Activated CD8-positive, alpha-beta T cell treated with anti-CD3 and anti-CD28 coated beads for 36 hours (primary cell): Measurements from ENCODE around the gene TRIM29. TPM values are rescaled to one million over a fixed set of nuclear protein-coding genes. Genes with fewer than 3 reads are reported as not detected.
"Not testable (repeated sequence)": the region's sequence is repeated elsewhere in the genome, so short reads cannot be mapped to it uniquely, and the experiment has no call there.

Source experiments
- ATAC-seq: fragments of 200-7000 bp; cut with Tn5 transposase; one replicate; pipeline ENCODE4 v1.10.0; 2021; ENCODE audit warnings: mild to moderate bottlenecking, moderate library complexity
- CTCF ChIA-PET: fragments of 350-600 bp; sonication (Branson Sonifier 250); formaldehyde crosslinking; loops from one replicate; lab custom pipeline; 2021; ENCODE audit warnings: antibody characterized with exemption; lab: Charles Lee
- POLR2A ChIA-PET: fragments of 350-600 bp; sonication (Branson Sonifier 250); formaldehyde crosslinking; loops from one replicate; lab custom pipeline; 2021; ENCODE audit warnings: antibody characterized with exemption; lab: Charles Lee
- DNase-seq: peaks from one replicate; pipeline ENCODE4 v3.0.0-alpha.2; 2020
- H3K27ac Mint-ChIP-seq: one replicate; pipeline ENCODE4 v1.8.0; 2021; ENCODE audit warnings: mild to moderate bottlenecking, mixed read lengths
- H3K27me3 Mint-ChIP-seq: one replicate; pipeline ENCODE4 v1.8.0; 2021; ENCODE audit warnings: mixed read lengths
- H3K36me3 Mint-ChIP-seq: one replicate; pipeline ENCODE4 v1.8.0; 2021; ENCODE audit warnings: low read depth, mixed read lengths
- H3K4me1 Mint-ChIP-seq: one replicate; pipeline ENCODE4 v1.8.0; 2021; ENCODE audit warnings: low read depth, mixed read lengths
- H3K4me3 Mint-ChIP-seq: one replicate; pipeline ENCODE4 v1.8.0; 2021; ENCODE audit warnings: mild to moderate bottlenecking, moderate library complexity, mixed read lengths
- H3K9me3 Mint-ChIP-seq: one replicate; pipeline ENCODE4 v1.8.0; 2021; ENCODE audit warnings: mixed read lengths
- intact Hi-C: fragments of 100-400 bp; cut with micrococcal nuclease; formaldehyde crosslinking; loops from one replicate; pipeline ENCODE4 v1.10.0; 2022
- total RNA-seq, 2 experiments: library from RNA; stranded (reverse); gene quantifications; one replicate each; pipeline ENCODE4 v1.2.3, GENCODE V29; 2021
- TF ChIP-seq, protein P1 (sequence below): fragments of 200-600 bp; IDR thresholded peaks from one replicate; pipeline ENCODE4 v1.8.0; 2022; ENCODE audit warnings: antibody characterized with exemption, mild to moderate bottlenecking

The TRIM29 gene
- total RNA-seq, 2 experiments from 2014 or later, result not detected

DNA sequence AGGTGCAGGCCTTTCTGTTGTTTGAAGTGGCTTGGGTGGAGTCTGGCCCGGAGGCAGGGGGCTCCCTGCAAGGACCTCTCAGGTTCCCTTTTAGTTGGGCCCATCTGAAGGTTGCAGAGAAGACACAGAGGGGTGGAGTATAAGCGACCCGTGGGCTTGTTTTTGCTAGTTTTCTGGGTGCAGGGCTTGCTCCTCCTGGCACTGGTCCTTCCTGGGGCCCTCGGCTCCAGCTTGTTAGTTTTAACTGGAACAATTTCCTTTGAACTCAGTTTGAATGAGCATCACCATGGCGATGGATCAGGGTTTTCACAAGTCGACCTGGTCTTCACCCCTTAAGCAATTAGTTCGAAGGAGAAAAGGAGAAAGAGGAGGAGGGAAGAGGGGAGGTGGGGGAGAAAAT is 44.5 kb upstream of the TRIM29 start:
- CTCF ChIA-PET, result no interaction called here
- H3K27me3 Mint-ChIP-seq, result peaks cover 12% of the 10 kb centered on the region
- intact Hi-C loops, result no loop called here
- no peaks in the 10 kb centered on the region for H3K36me3 Mint-ChIP-seq
- no peak for ATAC-seq
- peaks cover 7% of the 10 kb centered on the region for H3K4me1 Mint-ChIP-seq
- POLR2A ChIA-PET, result no interaction called here
- no peak for DNase-seq
- H3K9me3 Mint-ChIP-seq, result no peaks in the 10 kb centered on the region
- H3K27ac Mint-ChIP-seq, result no peak overlapping the region
- H3K4me3 Mint-ChIP-seq, result no peak overlapping the region
- TF ChIP-seq, protein P1, sequence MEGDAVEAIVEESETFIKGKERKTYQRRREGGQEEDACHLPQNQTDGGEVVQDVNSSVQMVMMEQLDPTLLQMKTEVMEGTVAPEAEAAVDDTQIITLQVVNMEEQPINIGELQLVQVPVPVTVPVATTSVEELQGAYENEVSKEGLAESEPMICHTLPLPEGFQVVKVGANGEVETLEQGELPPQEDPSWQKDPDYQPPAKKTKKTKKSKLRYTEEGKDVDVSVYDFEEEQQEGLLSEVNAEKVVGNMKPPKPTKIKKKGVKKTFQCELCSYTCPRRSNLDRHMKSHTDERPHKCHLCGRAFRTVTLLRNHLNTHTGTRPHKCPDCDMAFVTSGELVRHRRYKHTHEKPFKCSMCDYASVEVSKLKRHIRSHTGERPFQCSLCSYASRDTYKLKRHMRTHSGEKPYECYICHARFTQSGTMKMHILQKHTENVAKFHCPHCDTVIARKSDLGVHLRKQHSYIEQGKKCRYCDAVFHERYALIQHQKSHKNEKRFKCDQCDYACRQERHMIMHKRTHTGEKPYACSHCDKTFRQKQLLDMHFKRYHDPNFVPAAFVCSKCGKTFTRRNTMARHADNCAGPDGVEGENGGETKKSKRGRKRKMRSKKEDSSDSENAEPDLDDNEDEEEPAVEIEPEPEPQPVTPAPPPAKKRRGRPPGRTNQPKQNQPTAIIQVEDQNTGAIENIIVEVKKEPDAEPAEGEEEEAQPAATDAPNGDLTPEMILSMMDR, result no peak

GRCh38 chr11:120181376-120181975 is 43.6 kb upstream of the TRIM29 start:
- no peak for DNase-seq
- H3K36me3 Mint-ChIP-seq, result no peaks in the 10 kb centered on the region
- POLR2A ChIA-PET, result no interaction called here
- H3K9me3 Mint-ChIP-seq, result no peaks in the 10 kb centered on the region
- CTCF ChIA-PET, result interaction anchor here (0.8 to 1.5 kb wide), 3 partner anchors 10 to 17 kb away, joined by 3 to 5 read pairs (median 3); no protein-coding TSS in a partner anchor
- TF ChIP-seq, protein P1, result no peak
- no peak overlapping the region for H3K4me3 Mint-ChIP-seq
- H3K27me3 Mint-ChIP-seq, result peaks cover 10% of the 10 kb centered on the region
- H3K4me1 Mint-ChIP-seq, result peaks cover under 1% of the 10 kb centered on the region
- ATAC-seq, result no peak
- intact Hi-C loops, result no loop called here
- H3K27ac Mint-ChIP-seq, result no peak overlapping the region

DNA sequence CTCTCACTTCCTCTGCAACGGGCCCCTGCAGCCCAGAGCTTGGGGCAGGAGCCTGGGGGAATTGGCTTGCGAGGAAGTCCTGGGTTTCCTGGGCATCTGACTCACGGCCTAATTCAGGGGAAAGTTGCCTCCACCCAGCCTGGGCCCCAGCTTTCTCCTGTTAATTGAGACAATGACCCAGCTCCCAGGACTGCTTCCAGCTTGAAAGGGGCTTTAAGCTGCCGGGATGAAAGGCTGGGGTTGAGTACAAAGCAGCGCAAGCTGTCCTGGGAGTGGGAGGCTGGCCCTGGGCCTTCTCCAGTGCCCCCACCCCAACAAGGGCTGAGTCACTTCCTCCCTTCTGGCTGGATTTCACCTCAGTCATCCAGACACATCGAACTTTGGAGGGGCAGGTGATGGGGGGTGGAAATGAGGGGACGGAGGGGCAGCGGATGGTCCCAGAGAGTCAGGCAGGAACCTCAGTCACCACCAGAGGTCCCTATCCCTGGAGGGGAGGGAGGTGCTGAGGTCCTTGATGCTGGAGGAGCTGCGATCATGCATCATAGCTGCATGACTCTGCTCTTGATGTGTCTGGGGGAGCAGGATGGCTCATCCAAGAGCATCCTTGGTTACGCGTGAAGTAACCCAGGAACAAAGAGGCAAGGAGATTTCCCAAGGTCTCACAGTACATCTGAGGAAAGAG is 42.8 kb upstream of the TRIM29 start:
- DNase-seq (no peak), ATAC-seq (no peak)
- no peaks in the 10 kb centered on the region for H3K36me3 Mint-ChIP-seq
- H3K4me1 Mint-ChIP-seq, result no peaks in the 10 kb centered on the region
- CTCF ChIA-PET, result interaction anchor here (0.8 to 2.1 kb wide), 4 partner anchors 10 to 120 kb away, joined by 3 to 5 read pairs (median 4); no protein-coding TSS in a partner anchor
- POLR2A ChIA-PET, result no interaction called here
- H3K4me3 Mint-ChIP-seq, result no peak overlapping the region
- H3K27me3 Mint-ChIP-seq, result peaks cover 10% of the 10 kb centered on the region
- intact Hi-C loops, result no loop called here
- H3K9me3 Mint-ChIP-seq, result no peaks in the 10 kb centered on the region
- TF ChIP-seq, protein P1, result no peak
- no peak overlapping the region for H3K27ac Mint-ChIP-seq

- H3K27me3 Mint-ChIP-seq, H3K4me3 Mint-ChIP-seq, H3K4me1 Mint-ChIP-seq, DNase-seq, ATAC-seq, H3K9me3 Mint-ChIP-seq, H3K27ac Mint-ChIP-seq, POLR2A ChIA-PET, intact Hi-C loops, H3K36me3 Mint-ChIP-seq: not testable (repeated sequence)
- CTCF ChIA-PET, result interaction anchor here (0.9 to 2.1 kb wide), 3 partner anchors 12 to 123 kb away, joined by 3 to 5 read pairs (median 4); no protein-coding TSS in a partner anchor
These were observed 42.1 kb upstream of the TRIM29 start for GRCh38 chr11:120180063-120180462.

DNA sequence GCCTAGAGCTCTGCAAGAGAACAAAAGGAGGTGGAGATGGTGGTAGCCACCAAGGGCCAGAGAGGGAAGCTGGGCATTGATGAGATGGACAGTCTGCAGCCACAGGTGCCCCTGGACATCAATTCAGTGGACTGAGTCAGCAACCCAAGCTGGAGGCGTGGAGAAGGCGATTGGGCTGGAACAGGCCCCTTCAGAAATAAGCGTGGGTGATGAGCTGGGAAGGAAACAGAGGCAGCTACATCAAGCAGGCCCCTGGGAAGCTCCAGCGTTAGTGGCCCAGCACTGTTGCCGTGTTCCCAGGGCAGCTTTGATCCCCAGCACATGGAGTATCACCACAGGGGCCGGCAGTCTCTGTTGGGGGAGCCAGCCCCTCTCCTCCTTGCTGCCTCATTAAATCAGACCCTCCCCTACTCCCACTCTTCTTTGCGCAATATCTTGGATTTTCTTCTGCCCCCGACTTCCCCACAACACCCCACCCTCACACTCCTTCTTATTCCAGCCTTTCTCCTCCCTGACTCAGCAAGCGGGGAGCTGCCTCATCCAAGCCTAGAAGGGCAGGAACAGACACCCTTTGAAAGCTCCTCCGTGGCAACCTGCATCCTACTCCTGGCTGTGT is 41.3 kb upstream of the TRIM29 start:
- Mint-ChIP-seq H3K4me3 (no peak overlapping the region), H3K4me1 (no peaks in the 10 kb centered on the region), H3K27ac (no peak overlapping the region), H3K27me3 (peaks cover 8% of the 10 kb centered on the region), H3K9me3 (no peaks in the 10 kb centered on the region), H3K36me3 (no peaks in the 10 kb centered on the region)
- intact Hi-C loops, result no loop called here
- ATAC-seq (no peak), DNase-seq (no peak)
- ChIA-PET CTCF (interaction anchor here (0.9 to 3.1 kb wide), 5 partner anchors 11 to 124 kb away, joined by 3 to 12 read pairs (median 4); no protein-coding TSS in a partner anchor), POLR2A (no interaction called here)
- TF ChIP-seq, protein P1, result no peak
